Heart right ventricle (tissue), 16 donors: ENCODE data around the gene MEGF10. TPM values are rescaled to one million over a fixed set of nuclear protein-coding genes. Genes with fewer than 3 reads are reported as not detected.

Experiments
- ATAC-seq, 8 donors: fragments of 200-7000 bp; cut with Tn5 transposase; one replicate each; pipeline ENCODE4 v1.9.1; 2020; ENCODE audit warnings: mild to moderate bottlenecking in 8 of 8, moderate library complexity in 8 of 8, moderate number of reproducible peaks in 1 of 8
- DNase-seq, 2 donors: peaks; one replicate each; pipeline ENCODE4 v3.0.0-alpha.2; 2020
- H3K27ac ChIP-seq, 10 donors: fragments of 200-600 bp; sonication (generic) in 2 of 10; one replicate each; pipeline versions ENCODE4 v1.5.0 to v1.8.0; 2020 to 2022; ENCODE audit warnings: mild to moderate bottlenecking in 3 of 10
- H3K27me3 ChIP-seq, 7 donors: fragments of 200-600 bp; one replicate each; pipeline ENCODE4 v1.8.0; 2021 to 2022; ENCODE audit warnings: mild to moderate bottlenecking in 2 of 7
- H3K36me3 ChIP-seq, 9 donors: fragments of 200-600 bp; sonication (generic) in 1 of 9; one replicate each; pipeline versions ENCODE4 v1.5.0 to v1.8.0; 2020 to 2022; ENCODE audit warnings: mild to moderate bottlenecking in 2 of 9
- H3K4me1 ChIP-seq, 9 donors: fragments of 200-600 bp; sonication (generic) in 1 of 9; one replicate each; pipeline versions ENCODE4 v1.5.0 to v1.8.0; 2020 to 2022; ENCODE audit warnings: mild to moderate bottlenecking in 4 of 9
- H3K4me3 ChIP-seq, 10 donors: fragments of 200-600 bp; sonication (generic) in 2 of 10; one replicate each; pipeline versions ENCODE4 v1.5.0 to v1.8.0; 2020 to 2022; ENCODE audit warnings: mild to moderate bottlenecking in 7 of 10, moderate library complexity in 2 of 10
- H3K9me3 ChIP-seq, 11 donors: fragments of 200-600 bp in 10 of 11; sonication (generic) in 2 of 11; one replicate each; pipeline versions ENCODE4 v1.5.0 to v1.8.0; 2013 to 2022; ENCODE audit warnings: mild to moderate bottlenecking in 2 of 11, control low read depth in 1 of 11, moderate library complexity in 1 of 11
- CTCF ChIP-seq, 9 donors: fragments of 200-600 bp; sonication (generic) in 2 of 9; IDR thresholded peaks; one replicate each; pipeline versions ENCODE4 v1.5.0 to v1.8.0; 2021 to 2022; ENCODE audit warnings: antibody characterized with exemption in 9 of 9, mild to moderate bottlenecking in 5 of 9, moderate library complexity in 1 of 9
- WGBS, 2 donors: extraction: QIAGEN DNeasy Blood & Tissue Kit; methylation state at CpG; one replicate each; pipeline ENCODE4 v1.1.7; 2013; ENCODE audit warnings: inconsistent platforms in 1 of 2; 5-methylcytosine and 5-hydroxymethylcytosine counted together
- intact Hi-C, 10 donors: fragments of 100-400 bp; cut with DNase I; formaldehyde crosslinking; loops; one replicate each; pipeline versions ENCODE4 v1.11.1 to v1.14.2; 2022
- polyA plus RNA-seq, 2 donors: library from polyadenylated mRNA; stranded (reverse); fragments of 200-250 nt; gene quantifications; one replicate each; pipeline ENCODE4 v1.2.3, GENCODE V29; 2013
- total RNA-seq, 10 donors: library from RNA; stranded (reverse); fragmentation: NEBNext Ultra II Directional in 3 of 10; extraction: Animal tissue kit (Norgen Biotek cat#: 25700) in 3 of 10; gene quantifications; one replicate each; pipeline versions ENCODE4 v1.2.1 to v1.2.4, GENCODE V29; 2021 to 2023
- donor health status: Arrhythmogenic right ventricular cardiomyopathy.
- donor health status: ischemic (EF 13 %, LVEDD 7.1; RV severe dilation, severe dysfunction).
- donor health status: healthy with polysubstance abuse.
- donor health status: DM: no; HTN: yes; CAD: no.
- donor health status: DM: no; HTN: no; CAD: no.
- donor health status: ischemic (EF 25% LVEDD 6.9; RV normal size, moderate dysfunction).
- donor health status: ischemic (EF 25% LVEDD 5.7; RV mildly dilated, moderate dysfunction).
- donor health status: healthy.
- donor health status: DM: yes; HTN: yes; CAD: no.
- donor health status: Ischemic cardiomyopathy.
- donor health status: ischemic (EF 35%, LVEDD 5.7; RV mildly dilated, moderate dysfunction).
- donor health status: nonischemic (EF 11% LVEDD 7.7; RV severe dilation, severe dysfunction).
- donor health status: DM: yes; HTN: yes; CAD: no.
- donor health status: PGD.
- donor health status: ischemic (EF 29% LVEDD 5.4; RV normal size, mild dysfunction).
- donor health status: nonischemic (EF 23%, LVEDD 6.1; RV moderate dilation, normal function).

Gene MEGF10
- total and polyA plus RNA-seq, 12 donors: 0.02 to 1.0 (median 0.24) TPM; not detected in 1

GRCh38 chr5:127355337-127355736 is 64.7 kb downstream of the MEGF10 start:
- no peaks in the 10 kb centered on the region for H3K9me3 ChIP-seq
- no peak overlapping the region for H3K4me3 ChIP-seq
- H3K27me3 ChIP-seq: no peaks in the 10 kb centered on the region
- no peak for ATAC-seq
- no peaks in the 10 kb centered on the region for H3K4me1 ChIP-seq
- intact Hi-C loops: no loop called here
- 73 to 79% methylated on average over 7 of the region's 7 CpGs for WGBS, 2 donors
- no peaks in the 10 kb centered on the region for H3K36me3 ChIP-seq
- no peak for DNase-seq
- no peak overlapping the region for H3K27ac ChIP-seq
- TF ChIP-seq CTCF (IDR thresholded peaks at IDR 0.05): no peak

- intact Hi-C loops: no loop called here
- H3K36me3 ChIP-seq: no peaks in the 10 kb centered on the region
- no peak overlapping the region for H3K4me3 ChIP-seq
- DNase-seq: no peak
- no peaks in the 10 kb centered on the region for H3K4me1 ChIP-seq
- no peak overlapping the region for H3K27ac ChIP-seq
- WGBS, 2 donors: 78% methylated on average over 2 of the region's 2 CpGs
- ATAC-seq: no peak
- no peak for TF ChIP-seq CTCF (IDR thresholded peaks at IDR 0.05)
- H3K27me3 ChIP-seq: no peaks in the 10 kb centered on the region
- no peaks in the 10 kb centered on the region for H3K9me3 ChIP-seq
Observed at GRCh38 chr5:127358284-127358683, 67.7 kb downstream of the MEGF10 start.

GRCh38 chr5:127358740-127359139 is 68.1 kb downstream of the MEGF10 start:
- Histone ChIP-seq H3K36me3 (no peaks in the 10 kb centered on the region), H3K4me3 (no peak overlapping the region), H3K27me3 (no peaks in the 10 kb centered on the region), H3K9me3 (no peaks in the 10 kb centered on the region), H3K27ac (no peak overlapping the region), H3K4me1 (no peaks in the 10 kb centered on the region)
- ATAC-seq: no peak
- intact Hi-C loops: no loop called here
- no peak for DNase-seq
- 85 to 90% methylated on average over 1 of the region's 1 CpG for WGBS, 2 donors
- TF ChIP-seq CTCF (IDR thresholded peaks at IDR 0.05): no peak

- H3K27me3 ChIP-seq: peaks cover 0 to 6% (median 0%) of the 10 kb centered on the region in 7 donors
- WGBS, 2 donors: 91 to 96% methylated on average over 2 of the region's 2 CpGs
- H3K36me3 ChIP-seq: no peaks in the 10 kb centered on the region
- intact Hi-C loops: no loop called here
- no peak overlapping the region for H3K27ac ChIP-seq
- ATAC-seq (no peak), DNase-seq (no peak)
- no peaks in the 10 kb centered on the region for H3K4me1 ChIP-seq
- no peaks in the 10 kb centered on the region for H3K9me3 ChIP-seq
- H3K4me3 ChIP-seq: no peak overlapping the region
- no peak for TF ChIP-seq CTCF (IDR thresholded peaks at IDR 0.05)
Observed at GRCh38 chr5:127359502-127359901, 68.9 kb downstream of the MEGF10 start.
